HepG2 (cell line): ENCODE measurements around the gene TUBB4A. TPM values are rescaled to one million over a fixed set of nuclear protein-coding genes. Genes with fewer than 3 reads are reported as not detected.

ENCODE experiments used
- DPF2 ChIP-seq: sonication (generic); formaldehyde crosslinking; IDR thresholded peaks from 2 replicates; pipeline ENCODE4 v1.4.0; 2020; ENCODE audit warnings: mild to moderate bottlenecking, low read depth, missing genetic modification reagents, borderline replicate concordance
- HIC2 ChIP-seq: sonication (generic); formaldehyde crosslinking; IDR thresholded peaks from 2 replicates; pipeline ENCODE4 v1.9.0; 2022; ENCODE audit warnings: low read depth, missing genetic modification reagents
- RARA ChIP-seq: IDR thresholded peaks from 2 replicates; pipeline ENCODE4 v1.6.1; 2016; ENCODE audit warnings: missing genetic modification reagents, missing compliant biosample characterization
- TAF15 ChIP-seq: fragments of 200-400 bp; formaldehyde crosslinking; IDR thresholded peaks from one replicate; pipeline ENCODE4 v1.6.1; 2018; ENCODE audit warnings: mild to moderate bottlenecking, low read depth, low read length; ENCODE audit not compliant: poor library complexity, severe bottlenecking
- polyA plus RNA-seq, 8 experiments: library from polyadenylated mRNA; depleted of rRNA in 3 of 8; stranded (reverse) in 7 of 8; unstranded in 1 of 8; fragments of >200 nt; fragmentation: Illumina TruSeq in 4 of 8; extraction: Trizol in 4 of 8; gene quantifications; 2 replicates each; pipeline versions ENCODE4 v1.2.1 to v1.2.3, GENCODE V29; 2011 to 2016; ENCODE audit warnings: low read depth in 4 of 8, missing spikeins in 1 of 8, mixed read lengths in 1 of 8; ENCODE audit not compliant: insufficient read depth in 1 of 8
- total RNA-seq, 5 experiments: library from RNA; depleted of rRNA; stranded (reverse); fragments of >200 nt; fragmentation: Illumina TruSeq; extraction: Trizol; gene quantifications; 2 replicates each; pipeline ENCODE4 v1.2.3, GENCODE V29; 2016; ENCODE audit warnings: low read depth in 1 of 5
- TF ChIP-seq, protein P1 (sequence below): sonication (generic); formaldehyde crosslinking; IDR thresholded peaks from 2 replicates; pipeline ENCODE4 v1.5.1; 2020; ENCODE audit warnings: missing genetic modification reagents, mild to moderate bottlenecking, borderline replicate concordance
- TF ChIP-seq, protein P2 (sequence below): sonication (generic); formaldehyde crosslinking; IDR thresholded peaks from 2 replicates; pipeline ENCODE4 v1.9.0; 2021; ENCODE audit warnings: mild to moderate bottlenecking, missing genetic modification reagents
- TF ChIP-seq, protein P3 (sequence below): sonication (generic); formaldehyde crosslinking; IDR thresholded peaks from 2 replicates; pipeline ENCODE4 v1.4.0; 2020; ENCODE audit warnings: missing genetic modification reagents, borderline replicate concordance

TUBB4A gene
- total and polyA plus RNA-seq, 2 of the 13 experiments (the other 11 are each of a cell fraction or from before 2014, with no cell fraction given), result not detected

- TF ChIP-seq, protein P1, sequence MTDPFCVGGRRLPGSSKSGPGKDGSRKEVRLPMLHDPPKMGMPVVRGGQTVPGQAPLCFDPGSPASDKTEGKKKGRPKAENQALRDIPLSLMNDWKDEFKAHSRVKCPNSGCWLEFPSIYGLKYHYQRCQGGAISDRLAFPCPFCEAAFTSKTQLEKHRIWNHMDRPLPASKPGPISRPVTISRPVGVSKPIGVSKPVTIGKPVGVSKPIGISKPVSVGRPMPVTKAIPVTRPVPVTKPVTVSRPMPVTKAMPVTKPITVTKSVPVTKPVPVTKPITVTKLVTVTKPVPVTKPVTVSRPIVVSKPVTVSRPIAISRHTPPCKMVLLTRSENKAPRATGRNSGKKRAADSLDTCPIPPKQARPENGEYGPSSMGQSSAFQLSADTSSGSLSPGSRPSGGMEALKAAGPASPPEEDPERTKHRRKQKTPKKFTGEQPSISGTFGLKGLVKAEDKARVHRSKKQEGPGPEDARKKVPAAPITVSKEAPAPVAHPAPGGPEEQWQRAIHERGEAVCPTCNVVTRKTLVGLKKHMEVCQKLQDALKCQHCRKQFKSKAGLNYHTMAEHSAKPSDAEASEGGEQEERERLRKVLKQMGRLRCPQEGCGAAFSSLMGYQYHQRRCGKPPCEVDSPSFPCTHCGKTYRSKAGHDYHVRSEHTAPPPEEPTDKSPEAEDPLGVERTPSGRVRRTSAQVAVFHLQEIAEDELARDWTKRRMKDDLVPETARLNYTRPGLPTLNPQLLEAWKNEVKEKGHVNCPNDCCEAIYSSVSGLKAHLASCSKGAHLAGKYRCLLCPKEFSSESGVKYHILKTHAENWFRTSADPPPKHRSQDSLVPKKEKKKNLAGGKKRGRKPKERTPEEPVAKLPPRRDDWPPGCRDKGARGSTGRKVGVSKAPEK (CRISPR knock-in tag), result no peak
- peak; percentile 75 for TF ChIP-seq RARA (CRISPR knock-in tag)
- TF ChIP-seq, protein P2, sequence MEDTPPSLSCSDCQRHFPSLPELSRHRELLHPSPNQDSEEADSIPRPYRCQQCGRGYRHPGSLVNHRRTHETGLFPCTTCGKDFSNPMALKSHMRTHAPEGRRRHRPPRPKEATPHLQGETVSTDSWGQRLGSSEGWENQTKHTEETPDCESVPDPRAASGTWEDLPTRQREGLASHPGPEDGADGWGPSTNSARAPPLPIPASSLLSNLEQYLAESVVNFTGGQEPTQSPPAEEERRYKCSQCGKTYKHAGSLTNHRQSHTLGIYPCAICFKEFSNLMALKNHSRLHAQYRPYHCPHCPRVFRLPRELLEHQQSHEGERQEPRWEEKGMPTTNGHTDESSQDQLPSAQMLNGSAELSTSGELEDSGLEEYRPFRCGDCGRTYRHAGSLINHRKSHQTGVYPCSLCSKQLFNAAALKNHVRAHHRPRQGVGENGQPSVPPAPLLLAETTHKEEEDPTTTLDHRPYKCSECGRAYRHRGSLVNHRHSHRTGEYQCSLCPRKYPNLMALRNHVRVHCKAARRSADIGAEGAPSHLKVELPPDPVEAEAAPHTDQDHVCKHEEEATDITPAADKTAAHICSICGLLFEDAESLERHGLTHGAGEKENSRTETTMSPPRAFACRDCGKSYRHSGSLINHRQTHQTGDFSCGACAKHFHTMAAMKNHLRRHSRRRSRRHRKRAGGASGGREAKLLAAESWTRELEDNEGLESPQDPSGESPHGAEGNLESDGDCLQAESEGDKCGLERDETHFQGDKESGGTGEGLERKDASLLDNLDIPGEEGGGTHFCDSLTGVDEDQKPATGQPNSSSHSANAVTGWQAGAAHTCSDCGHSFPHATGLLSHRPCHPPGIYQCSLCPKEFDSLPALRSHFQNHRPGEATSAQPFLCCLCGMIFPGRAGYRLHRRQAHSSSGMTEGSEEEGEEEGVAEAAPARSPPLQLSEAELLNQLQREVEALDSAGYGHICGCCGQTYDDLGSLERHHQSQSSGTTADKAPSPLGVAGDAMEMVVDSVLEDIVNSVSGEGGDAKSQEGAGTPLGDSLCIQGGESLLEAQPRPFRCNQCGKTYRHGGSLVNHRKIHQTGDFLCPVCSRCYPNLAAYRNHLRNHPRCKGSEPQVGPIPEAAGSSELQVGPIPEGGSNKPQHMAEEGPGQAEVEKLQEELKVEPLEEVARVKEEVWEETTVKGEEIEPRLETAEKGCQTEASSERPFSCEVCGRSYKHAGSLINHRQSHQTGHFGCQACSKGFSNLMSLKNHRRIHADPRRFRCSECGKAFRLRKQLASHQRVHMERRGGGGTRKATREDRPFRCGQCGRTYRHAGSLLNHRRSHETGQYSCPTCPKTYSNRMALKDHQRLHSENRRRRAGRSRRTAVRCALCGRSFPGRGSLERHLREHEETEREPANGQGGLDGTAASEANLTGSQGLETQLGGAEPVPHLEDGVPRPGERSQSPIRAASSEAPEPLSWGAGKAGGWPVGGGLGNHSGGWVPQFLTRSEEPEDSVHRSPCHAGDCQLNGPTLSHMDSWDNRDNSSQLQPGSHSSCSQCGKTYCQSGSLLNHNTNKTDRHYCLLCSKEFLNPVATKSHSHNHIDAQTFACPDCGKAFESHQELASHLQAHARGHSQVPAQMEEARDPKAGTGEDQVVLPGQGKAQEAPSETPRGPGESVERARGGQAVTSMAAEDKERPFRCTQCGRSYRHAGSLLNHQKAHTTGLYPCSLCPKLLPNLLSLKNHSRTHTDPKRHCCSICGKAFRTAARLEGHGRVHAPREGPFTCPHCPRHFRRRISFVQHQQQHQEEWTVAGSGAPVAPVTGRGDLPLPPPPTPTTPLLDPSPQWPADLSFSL (CRISPR knock-in tag), result no peak
- TF ChIP-seq, protein P3, sequence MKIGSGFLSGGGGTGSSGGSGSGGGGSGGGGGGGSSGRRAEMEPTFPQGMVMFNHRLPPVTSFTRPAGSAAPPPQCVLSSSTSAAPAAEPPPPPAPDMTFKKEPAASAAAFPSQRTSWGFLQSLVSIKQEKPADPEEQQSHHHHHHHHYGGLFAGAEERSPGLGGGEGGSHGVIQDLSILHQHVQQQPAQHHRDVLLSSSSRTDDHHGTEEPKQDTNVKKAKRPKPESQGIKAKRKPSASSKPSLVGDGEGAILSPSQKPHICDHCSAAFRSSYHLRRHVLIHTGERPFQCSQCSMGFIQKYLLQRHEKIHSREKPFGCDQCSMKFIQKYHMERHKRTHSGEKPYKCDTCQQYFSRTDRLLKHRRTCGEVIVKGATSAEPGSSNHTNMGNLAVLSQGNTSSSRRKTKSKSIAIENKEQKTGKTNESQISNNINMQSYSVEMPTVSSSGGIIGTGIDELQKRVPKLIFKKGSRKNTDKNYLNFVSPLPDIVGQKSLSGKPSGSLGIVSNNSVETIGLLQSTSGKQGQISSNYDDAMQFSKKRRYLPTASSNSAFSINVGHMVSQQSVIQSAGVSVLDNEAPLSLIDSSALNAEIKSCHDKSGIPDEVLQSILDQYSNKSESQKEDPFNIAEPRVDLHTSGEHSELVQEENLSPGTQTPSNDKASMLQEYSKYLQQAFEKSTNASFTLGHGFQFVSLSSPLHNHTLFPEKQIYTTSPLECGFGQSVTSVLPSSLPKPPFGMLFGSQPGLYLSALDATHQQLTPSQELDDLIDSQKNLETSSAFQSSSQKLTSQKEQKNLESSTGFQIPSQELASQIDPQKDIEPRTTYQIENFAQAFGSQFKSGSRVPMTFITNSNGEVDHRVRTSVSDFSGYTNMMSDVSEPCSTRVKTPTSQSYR, result no peak
- TF ChIP-seq TAF15, result no peak
- 0 out of 2 replicates have a peak, but pooled peaks have one; percentile 55 for TF ChIP-seq DPF2
- peak; percentile 95 for TF ChIP-seq HIC2
- TF ChIP-seq, all 625 proteins: peak for 112
Measured at GRCh38 chr19:6509118-6509971, 7.2 kb upstream of the TUBB4A start (continued).
